ENCODE results near the gene CDC5L.

CDC5L gene

DNA sequence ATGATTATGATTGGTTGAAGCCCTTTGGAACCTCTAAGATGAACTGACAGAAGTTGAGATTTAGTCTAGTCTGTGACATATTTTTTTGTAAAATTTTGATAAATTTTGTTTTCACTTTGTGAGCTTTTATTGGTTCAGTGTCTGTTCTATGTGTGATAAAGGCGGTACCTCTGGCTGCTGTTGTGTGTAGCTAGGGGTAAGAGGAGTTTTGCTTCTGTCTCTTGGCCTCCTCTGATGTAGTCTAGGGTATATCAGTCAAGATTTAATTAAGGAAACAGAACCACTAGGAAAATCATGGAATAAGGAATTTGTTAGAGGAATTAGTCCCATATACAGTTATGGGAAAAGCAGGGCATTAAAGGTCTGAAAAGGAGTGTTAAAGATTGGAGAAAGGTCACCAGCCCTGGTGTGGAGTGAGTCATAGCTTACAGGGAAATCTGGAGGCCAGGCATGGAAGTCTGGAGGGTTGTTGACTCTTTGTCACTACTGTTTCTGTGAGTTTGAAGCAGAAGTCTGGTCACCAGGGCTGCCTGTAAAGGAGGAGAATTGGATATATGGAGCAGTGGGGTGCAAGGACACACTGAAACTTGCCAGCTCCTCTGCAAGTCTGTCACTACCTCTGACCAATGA is 28.5 kb downstream of the CDC5L start:
- H3K4me1 Mint-ChIP-seq (ENCODE audit: low read depth): peaks cover 34% of the 10 kb centered on the region
- H3K36me3 Mint-ChIP-seq (ENCODE audit: low read depth): peaks cover 85% of the 10 kb centered on the region
- no peak for DNase-seq
- H3K4me3 Mint-ChIP-seq: no peak overlapping the region
- H3K27me3 Mint-ChIP-seq: no peaks in the 10 kb centered on the region
- H3K27ac Mint-ChIP-seq: peak overlapping the region; percentile 39
- no peaks in the 10 kb centered on the region for H3K9me3 Mint-ChIP-seq

- H3K4me3 Mint-ChIP-seq: no peak overlapping the region
- no peaks in the 10 kb centered on the region for H3K27me3 Mint-ChIP-seq
- no peaks in the 10 kb centered on the region for H3K4me1 Mint-ChIP-seq (ENCODE audit: low read depth)
- no peaks in the 10 kb centered on the region for H3K9me3 Mint-ChIP-seq
- no peak overlapping the region for H3K27ac Mint-ChIP-seq
- H3K36me3 Mint-ChIP-seq (ENCODE audit: low read depth): peaks cover 87% of the 10 kb centered on the region
- no peak for DNase-seq
Observed at GRCh38 chr6:44422531-44422930, 35.0 kb downstream of the CDC5L start.

DNA sequence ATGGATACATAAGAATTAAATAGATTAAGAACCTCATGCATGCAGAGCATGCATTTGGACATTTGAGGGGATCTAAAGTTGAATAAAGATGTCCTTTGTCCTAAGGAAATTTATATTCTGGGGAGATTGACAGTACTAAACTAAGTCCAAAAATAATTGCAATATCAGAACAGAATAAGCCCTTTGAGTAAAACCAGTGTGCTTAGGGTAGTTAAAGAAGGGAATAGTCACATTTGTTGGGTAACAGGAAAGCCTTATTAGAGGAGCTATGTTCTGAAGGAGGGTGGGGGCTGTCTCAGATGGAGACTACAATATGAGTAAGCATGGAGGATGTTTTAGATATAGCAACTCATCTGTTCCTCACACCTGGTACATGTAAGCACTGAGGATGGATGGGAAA is 35.8 kb downstream of the CDC5L start:
- Mint-ChIP-seq H3K27me3 (no peaks in the 10 kb centered on the region), H3K4me1 (ENCODE audit: low read depth) (no peaks in the 10 kb centered on the region), H3K9me3 (no peaks in the 10 kb centered on the region), H3K36me3 (ENCODE audit: low read depth) (peaks cover 90% of the 10 kb centered on the region), H3K4me3 (no peak overlapping the region), H3K27ac (no peak overlapping the region)
- DNase-seq: no peak

DNA sequence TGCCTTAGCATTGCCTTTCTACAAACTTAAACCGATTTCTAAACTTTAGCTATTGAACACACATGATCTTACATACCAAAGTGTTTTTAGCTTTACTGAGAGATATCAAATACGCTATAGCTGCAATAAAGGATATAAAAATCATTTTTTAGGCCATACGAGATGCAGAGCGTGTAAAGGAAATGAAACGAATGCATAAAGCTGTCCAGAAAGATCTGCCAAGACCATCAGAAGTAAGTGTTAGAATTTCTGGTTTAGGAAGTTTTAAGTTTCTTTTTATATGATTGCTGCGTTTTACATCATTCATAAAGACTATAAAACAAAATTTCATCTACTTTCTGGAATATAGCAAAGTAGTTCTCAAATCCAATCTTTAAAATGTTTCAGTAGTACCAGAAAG is 38.4 kb downstream of the CDC5L start:
- H3K27me3 Mint-ChIP-seq: no peaks in the 10 kb centered on the region
- H3K9me3 Mint-ChIP-seq: no peaks in the 10 kb centered on the region
- peaks cover 93% of the 10 kb centered on the region for H3K36me3 Mint-ChIP-seq (ENCODE audit: low read depth)

DNA sequence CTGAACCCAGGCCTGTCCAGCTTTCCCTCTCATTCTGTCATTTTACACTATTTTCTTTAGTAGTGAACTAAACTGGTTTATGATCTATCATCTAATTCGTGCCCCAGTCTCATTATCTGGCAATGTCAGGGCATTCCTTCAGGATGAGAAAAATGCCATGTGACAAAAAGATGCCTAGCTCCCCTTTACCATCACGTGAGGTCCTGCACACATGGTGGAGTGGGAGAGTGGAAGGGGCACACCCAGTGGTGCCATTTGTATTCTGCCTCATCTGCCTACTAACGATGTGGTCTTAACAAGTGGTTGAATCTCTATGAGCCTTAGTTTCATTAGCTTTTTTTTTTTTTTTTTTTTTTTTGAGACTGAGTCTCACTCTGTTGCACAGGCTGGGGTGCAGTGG is 41.2 kb downstream of the CDC5L start:
- Mint-ChIP-seq H3K4me1 (ENCODE audit: low read depth) (peaks cover 6% of the 10 kb centered on the region), H3K27me3 (no peaks in the 10 kb centered on the region), H3K27ac (no peak overlapping the region), H3K9me3 (no peaks in the 10 kb centered on the region), H3K36me3 (ENCODE audit: low read depth) (peaks cover 91% of the 10 kb centered on the region), H3K4me3 (no peak overlapping the region)
- DNase-seq: no peak

More for the DNA sequence above, 38.4 kb downstream of the CDC5L start:
- Mint-ChIP-seq H3K4me1 (ENCODE audit: low read depth) (no peaks in the 10 kb centered on the region), H3K4me3 (no peak overlapping the region), H3K27ac (no peak overlapping the region)
- no peak for DNase-seq

DNA sequence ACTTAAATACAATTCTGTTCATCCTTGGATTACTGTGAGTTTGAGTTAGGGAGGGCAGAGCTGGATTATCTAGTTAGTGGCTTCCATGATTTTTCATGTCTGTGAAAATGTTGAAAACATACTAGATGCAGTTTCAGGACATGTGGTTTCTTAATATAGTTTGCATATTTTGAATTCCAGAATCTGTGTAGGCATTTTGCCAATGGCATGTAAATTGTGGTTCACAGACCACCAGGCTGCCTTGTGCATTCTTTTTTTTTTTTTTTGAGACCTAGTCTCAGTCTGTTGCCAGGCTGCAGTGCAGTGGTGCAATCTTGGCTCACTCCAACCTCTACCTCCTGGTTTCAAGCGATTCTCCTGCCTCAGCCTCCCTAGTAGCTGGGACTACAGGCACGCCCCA is 42.8 kb downstream of the CDC5L start:
- Mint-ChIP-seq H3K36me3 (ENCODE audit: low read depth) (peaks cover 88% of the 10 kb centered on the region), H3K4me3 (no peak overlapping the region), H3K4me1 (ENCODE audit: low read depth) (peaks cover 17% of the 10 kb centered on the region), H3K27me3 (no peaks in the 10 kb centered on the region), H3K27ac (no peak overlapping the region), H3K9me3 (no peaks in the 10 kb centered on the region)
- DNase-seq: no peak

- H3K4me3 Mint-ChIP-seq: no peak overlapping the region
- no peak overlapping the region for H3K27ac Mint-ChIP-seq
- peaks cover 88% of the 10 kb centered on the region for H3K36me3 Mint-ChIP-seq (ENCODE audit: low read depth)
- no peak for DNase-seq
- H3K4me1 Mint-ChIP-seq (ENCODE audit: low read depth): peaks cover 19% of the 10 kb centered on the region
- H3K27me3 Mint-ChIP-seq: no peaks in the 10 kb centered on the region
- H3K9me3 Mint-ChIP-seq: no peaks in the 10 kb centered on the region
Observed at GRCh38 chr6:44431118-44431725, 43.7 kb downstream of the CDC5L start.

DNA sequence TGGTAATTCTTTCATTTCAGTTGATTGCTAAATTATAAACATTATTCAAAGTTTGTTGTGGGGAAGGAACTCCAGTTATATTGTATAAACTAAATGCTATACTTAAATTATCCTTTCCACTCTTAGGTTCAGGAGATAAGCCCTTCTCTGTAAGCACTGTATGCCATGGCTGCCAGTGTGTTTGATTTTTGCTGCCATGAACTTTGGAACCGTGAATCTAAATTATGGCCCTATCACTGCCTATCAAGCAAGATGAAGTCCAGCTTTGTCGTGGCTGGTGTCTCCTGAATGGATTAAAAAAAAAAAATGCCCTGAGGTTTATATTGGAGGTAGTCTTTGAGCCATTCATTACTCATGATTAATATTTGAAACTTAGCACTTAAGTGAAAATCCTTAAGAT is 44.7 kb downstream of the CDC5L start:
- Mint-ChIP-seq H3K4me3 (no peak overlapping the region), H3K27me3 (no peaks in the 10 kb centered on the region), H3K36me3 (ENCODE audit: low read depth) (peaks cover 89% of the 10 kb centered on the region), H3K27ac (no peak overlapping the region), H3K9me3 (no peaks in the 10 kb centered on the region), H3K4me1 (ENCODE audit: low read depth) (peaks cover 23% of the 10 kb centered on the region)
- no peak for DNase-seq

- Mint-ChIP-seq H3K36me3 (ENCODE audit: low read depth) (peaks cover 89% of the 10 kb centered on the region), H3K27ac (no peak overlapping the region), H3K9me3 (no peaks in the 10 kb centered on the region), H3K27me3 (no peaks in the 10 kb centered on the region), H3K4me1 (ENCODE audit: low read depth) (peaks cover 25% of the 10 kb centered on the region), H3K4me3 (no peak overlapping the region)
- no peak for DNase-seq
Observed at GRCh38 chr6:44432726-44433125, 45.2 kb downstream of the CDC5L start.

DNA sequence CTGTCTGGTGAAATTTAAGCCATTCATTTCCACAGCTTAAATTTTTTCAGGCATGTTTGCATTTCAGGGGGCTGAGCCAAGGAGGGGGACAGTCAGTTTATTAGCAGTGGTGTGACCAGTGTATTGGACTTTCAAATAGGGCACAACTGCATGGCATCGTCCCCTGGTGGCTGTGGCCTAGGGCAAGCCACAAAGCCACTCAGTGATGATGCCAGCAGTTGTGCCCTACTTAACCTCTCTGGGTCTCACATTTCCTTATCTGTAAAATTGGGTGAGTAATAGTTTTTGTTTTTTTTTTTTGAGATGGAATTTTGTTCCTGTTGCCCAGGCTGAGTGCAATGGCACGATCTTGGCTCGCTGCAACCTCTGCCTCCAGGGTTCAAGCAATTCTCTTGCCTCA is 48.0 kb downstream of the CDC5L start:
- H3K27me3 Mint-ChIP-seq: no peaks in the 10 kb centered on the region
- no peak overlapping the region for H3K4me3 Mint-ChIP-seq
- peaks cover 94% of the 10 kb centered on the region for H3K36me3 Mint-ChIP-seq (ENCODE audit: low read depth)
- no peaks in the 10 kb centered on the region for H3K9me3 Mint-ChIP-seq
- DNase-seq: no peak
- H3K4me1 Mint-ChIP-seq (ENCODE audit: low read depth): peaks cover 30% of the 10 kb centered on the region
- H3K27ac Mint-ChIP-seq: no peak overlapping the region

DNA sequence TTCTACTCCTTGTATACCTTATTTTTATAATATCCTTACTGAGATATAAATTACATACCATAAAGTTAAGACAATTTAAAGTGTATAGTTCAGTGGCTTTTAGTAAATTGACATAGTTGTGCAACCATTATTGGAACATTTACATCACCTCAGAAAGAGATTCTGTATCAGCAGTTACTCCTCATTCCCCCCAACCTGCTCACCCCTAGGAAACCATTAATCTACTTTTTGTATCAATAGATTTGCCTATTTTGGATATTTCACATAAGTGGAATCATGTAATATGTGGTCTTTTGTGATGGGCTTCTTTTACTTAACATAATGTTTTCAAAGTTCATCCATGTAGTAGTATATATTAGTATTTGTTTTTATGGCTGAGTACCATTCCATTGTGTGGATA is 51.3 kb downstream of the CDC5L start:
- no peak for DNase-seq
- Mint-ChIP-seq H3K9me3 (peaks cover 17% of the 10 kb centered on the region), H3K4me1 (ENCODE audit: low read depth) (peaks cover 23% of the 10 kb centered on the region), H3K36me3 (ENCODE audit: low read depth) (peaks cover 91% of the 10 kb centered on the region), H3K27me3 (no peaks in the 10 kb centered on the region), H3K27ac (no peak overlapping the region), H3K4me3 (no peak overlapping the region)

- no peaks in the 10 kb centered on the region for H3K27me3 Mint-ChIP-seq
- peaks cover 18% of the 10 kb centered on the region for H3K4me1 Mint-ChIP-seq (ENCODE audit: low read depth)
- H3K36me3 Mint-ChIP-seq (ENCODE audit: low read depth): peaks cover 91% of the 10 kb centered on the region
- H3K4me3 Mint-ChIP-seq: no peak overlapping the region
- peaks cover 17% of the 10 kb centered on the region for H3K9me3 Mint-ChIP-seq
- no peak overlapping the region for H3K27ac Mint-ChIP-seq
- DNase-seq: no peak
Observed at GRCh38 chr6:44439270-44440045, 52.0 kb downstream of the CDC5L start.

- Mint-ChIP-seq H3K4me1 (ENCODE audit: low read depth) (peaks cover 11% of the 10 kb centered on the region), H3K9me3 (peaks cover 17% of the 10 kb centered on the region), H3K27me3 (no peaks in the 10 kb centered on the region), H3K27ac (no peak overlapping the region), H3K36me3 (ENCODE audit: low read depth) (peaks cover 93% of the 10 kb centered on the region), H3K4me3 (no peak overlapping the region)
- DNase-seq: no peak
Observed at GRCh38 chr6:44441091-44441855, 53.8 kb downstream of the CDC5L start.

GRCh38 chr6:44442236-44442635 is 54.7 kb downstream of the CDC5L start:
- Mint-ChIP-seq H3K36me3 (ENCODE audit: low read depth) (peaks cover 93% of the 10 kb centered on the region), H3K4me1 (ENCODE audit: low read depth) (peaks cover 7% of the 10 kb centered on the region), H3K4me3 (no peak overlapping the region), H3K27ac (no peak overlapping the region), H3K9me3 (peaks cover 17% of the 10 kb centered on the region), H3K27me3 (no peaks in the 10 kb centered on the region)
- DNase-seq: no peak
